Parathyroid adenoma (tissue), 2 donors: ENCODE data around the gene CPN1.

Experiments
- H2AFZ ChIP-seq: fragments of 300-600 bp; sonication (generic); one replicate; pipeline ENCODE4 v1.7.0; 2017; ENCODE audit warnings: antibody characterized with exemption, mild to moderate bottlenecking
- H3K27ac ChIP-seq: fragments of 300-600 bp; sonication (generic); one replicate; pipeline ENCODE4 v1.7.0; 2017
- H3K27me3 ChIP-seq: fragments of 300-600 bp; sonication (generic); one replicate; pipeline ENCODE4 v1.7.0; 2017; ENCODE audit warnings: low read length; ENCODE audit not compliant: control insufficient read depth, insufficient read depth
- H3K36me3 ChIP-seq: fragments of 300-600 bp; sonication (generic); one replicate; pipeline ENCODE4 v1.7.0; 2017; ENCODE audit warnings: low read length; ENCODE audit not compliant: control insufficient read depth, insufficient read depth
- H3K4me1 ChIP-seq: fragments of 300-600 bp; sonication (generic); one replicate; pipeline ENCODE4 v1.7.0; 2017; ENCODE audit warnings: control low read depth
- H3K4me2 ChIP-seq: fragments of 300-600 bp; sonication (generic); one replicate; pipeline ENCODE4 v1.7.0; 2017; ENCODE audit warnings: low read length
- H3K4me3 ChIP-seq: fragments of 300-600 bp; sonication (generic); one replicate; pipeline ENCODE4 v1.7.0; 2017; ENCODE audit warnings: low read depth, low read length
- H3K79me2 ChIP-seq: fragments of 300-600 bp; sonication (generic); one replicate; pipeline ENCODE4 v1.7.0; 2017; ENCODE audit warnings: control low read depth
- H3K9ac ChIP-seq: fragments of 300-600 bp; sonication (generic); one replicate; pipeline ENCODE4 v1.7.0; 2017; ENCODE audit warnings: mild to moderate bottlenecking
- H3K9me3 ChIP-seq: fragments of 300-600 bp; sonication (generic); one replicate; pipeline ENCODE4 v1.7.0; 2017; ENCODE audit warnings: low read length; ENCODE audit not compliant: control insufficient read depth
- CTCF ChIP-seq: fragments of 300-600 bp; sonication (generic); IDR thresholded peaks from one replicate; pipeline ENCODE4 v1.7.0; 2017; ENCODE audit warnings: antibody characterized with exemption, mild to moderate bottlenecking
- donor health status: primary hyperparathyroidism.

Gene CPN1

GRCh38 chr10:99993701-99994689 is 87.7 kb downstream of the CPN1 start:
- Histone ChIP-seq H3K9me3 (no peaks in the 10 kb centered on the region), H3K4me3 (no peak overlapping the region), H3K27me3 (no peaks in the 10 kb centered on the region), H3K9ac (no peak overlapping the region), H3K36me3 (no peaks in the 10 kb centered on the region), H3K79me2 (peaks cover 66% of the 10 kb centered on the region), H3K4me2 (no peak overlapping the region), H2AFZ (no peak overlapping the region), H3K4me1 (peaks cover 37% of the 10 kb centered on the region), H3K27ac (peak overlapping the region; percentile 85)
- TF ChIP-seq CTCF = no peak
